Caki2 (cell line): ENCODE results near the gene ZNF761. TPM values are rescaled to one million over a fixed set of nuclear protein-coding genes. Genes with fewer than 3 reads are reported as not detected.
"Not testable (repeated sequence)": the region's sequence is repeated elsewhere in the genome, so short reads cannot be mapped to it uniquely, and the experiment has no call there.

Experiments used
- DNase-seq: peaks from one replicate; pipeline ENCODE4 v3.0.0-alpha.2; 2015; ENCODE audit warnings: low read depth
- in situ Hi-C: cut with HindIII; loops from 2 replicates; pipeline ENCODE4 v1.10.0; 2016; ENCODE audit warnings: low sequenced_read_pairs, low pct_unique_long_range_greater_than_20kb, mixed read lengths
- total RNA-seq: library from RNA; depleted of rRNA; stranded (reverse); fragments of >200 nt; shearing (Covaris generic); gene quantifications from 2 replicates; pipeline ENCODE4 v1.2.3, GENCODE V29; 2014; ENCODE audit warnings: low replicate concordance; rRNA removed

Gene ZNF761
- 6.8 and 9.9 TPM in 2 replicates for total RNA-seq

GRCh38 chr19:53431399-53432087 lies at the start of gene ZNF761:
ZNF761 (plus strand) TSS chr19:53431984; CDS start chr19:53447269, 15,285 bp downstream.
- DNase-seq: peak; percentile 87
- in situ Hi-C loops: no loop called here

DNA sequence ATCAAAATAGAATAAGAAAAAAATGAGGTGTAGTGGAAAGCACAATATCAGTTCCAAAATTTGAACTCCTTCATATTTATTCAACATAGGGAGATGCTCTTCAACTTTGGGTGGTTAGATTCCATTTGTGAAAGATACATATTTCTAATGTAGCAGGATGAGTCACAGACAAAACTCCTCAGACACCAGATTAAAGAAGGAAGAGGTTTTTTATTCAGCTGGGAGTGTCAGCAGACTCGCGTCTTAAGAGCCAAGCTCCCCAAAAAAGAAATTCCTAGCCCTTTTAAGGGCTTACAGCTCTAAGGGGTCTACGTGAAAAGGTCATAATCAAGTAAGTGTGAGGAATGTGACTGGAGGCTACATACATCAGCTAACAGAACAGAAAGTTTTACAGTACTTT lies 43.6 kb upstream of the ZNF761 start:
- no peak for DNase-seq
- in situ Hi-C loops: no loop called here

GRCh38 chr19:53388904-53389303 lies 42.9 kb upstream of the ZNF761 start:
- no peak for DNase-seq
- in situ Hi-C loops: no loop called here

DNA sequence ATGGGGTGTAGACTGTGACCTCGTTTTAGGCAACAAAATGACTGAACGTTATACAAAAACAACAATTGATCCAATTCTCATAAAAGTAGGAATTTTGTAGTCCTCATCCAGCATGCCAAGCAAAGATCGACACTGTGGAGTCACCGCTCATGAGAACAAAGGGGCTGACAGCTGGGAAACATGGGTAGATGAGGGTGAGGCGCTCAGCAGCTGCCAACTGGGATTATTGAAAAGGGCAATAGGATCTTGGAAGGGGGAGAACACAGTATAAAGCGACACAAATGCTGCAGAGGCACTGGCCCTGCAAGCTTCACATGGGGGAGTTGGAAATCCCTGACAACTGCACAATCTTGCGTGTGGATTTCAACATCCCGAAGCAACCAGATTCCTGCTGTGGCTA lies 42.2 kb upstream of the ZNF761 start:
- in situ Hi-C loops: no loop called here
- DNase-seq: no peak

DNA sequence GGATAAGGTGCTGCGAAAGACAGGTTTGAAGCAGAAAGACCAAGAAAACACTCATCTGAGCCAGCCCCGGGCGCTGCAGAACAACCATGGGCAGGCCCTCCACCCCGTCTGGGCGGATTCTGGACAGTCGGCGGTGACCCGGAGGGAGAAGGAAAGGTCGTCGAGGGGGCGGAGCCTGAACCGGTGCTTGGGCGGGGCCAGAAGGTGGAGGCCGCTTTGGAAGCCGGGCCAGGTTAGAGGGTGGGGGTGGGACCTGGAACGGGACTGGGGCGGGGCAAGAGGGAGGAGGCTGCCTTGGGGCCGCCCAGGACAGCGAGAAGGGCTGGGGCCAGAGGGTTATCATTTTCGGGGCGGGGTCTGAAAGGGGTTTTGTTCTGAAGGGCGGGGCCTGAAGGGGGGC lies 41.8 kb upstream of the ZNF761 start:
- no peak for DNase-seq
- in situ Hi-C loops: no loop called here

DNA sequence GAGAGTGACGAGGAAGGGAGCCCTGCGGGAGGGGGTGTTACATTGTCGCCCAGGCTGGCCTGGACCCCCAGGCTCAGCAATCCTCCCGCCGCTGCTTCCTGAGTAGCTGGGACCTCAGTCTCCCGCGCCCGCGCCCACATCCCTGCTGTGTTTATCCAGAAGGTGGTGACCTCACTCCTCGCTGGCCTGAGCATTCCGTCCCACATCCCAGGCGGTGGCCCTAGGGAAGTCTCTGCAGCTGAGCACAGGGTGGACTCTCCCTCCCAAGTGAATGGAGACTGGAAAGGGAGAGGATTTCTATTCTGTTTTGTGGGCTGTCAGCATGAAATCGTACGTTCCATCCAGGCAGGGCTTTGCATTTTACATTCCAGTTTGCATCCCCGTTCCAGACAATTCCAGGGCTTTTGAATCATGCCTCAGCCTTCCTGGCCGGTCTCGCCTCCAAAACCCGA lies 37.2 kb upstream of the ZNF761 start:
- in situ Hi-C loops: no loop called here
- no peak for DNase-seq

DNA sequence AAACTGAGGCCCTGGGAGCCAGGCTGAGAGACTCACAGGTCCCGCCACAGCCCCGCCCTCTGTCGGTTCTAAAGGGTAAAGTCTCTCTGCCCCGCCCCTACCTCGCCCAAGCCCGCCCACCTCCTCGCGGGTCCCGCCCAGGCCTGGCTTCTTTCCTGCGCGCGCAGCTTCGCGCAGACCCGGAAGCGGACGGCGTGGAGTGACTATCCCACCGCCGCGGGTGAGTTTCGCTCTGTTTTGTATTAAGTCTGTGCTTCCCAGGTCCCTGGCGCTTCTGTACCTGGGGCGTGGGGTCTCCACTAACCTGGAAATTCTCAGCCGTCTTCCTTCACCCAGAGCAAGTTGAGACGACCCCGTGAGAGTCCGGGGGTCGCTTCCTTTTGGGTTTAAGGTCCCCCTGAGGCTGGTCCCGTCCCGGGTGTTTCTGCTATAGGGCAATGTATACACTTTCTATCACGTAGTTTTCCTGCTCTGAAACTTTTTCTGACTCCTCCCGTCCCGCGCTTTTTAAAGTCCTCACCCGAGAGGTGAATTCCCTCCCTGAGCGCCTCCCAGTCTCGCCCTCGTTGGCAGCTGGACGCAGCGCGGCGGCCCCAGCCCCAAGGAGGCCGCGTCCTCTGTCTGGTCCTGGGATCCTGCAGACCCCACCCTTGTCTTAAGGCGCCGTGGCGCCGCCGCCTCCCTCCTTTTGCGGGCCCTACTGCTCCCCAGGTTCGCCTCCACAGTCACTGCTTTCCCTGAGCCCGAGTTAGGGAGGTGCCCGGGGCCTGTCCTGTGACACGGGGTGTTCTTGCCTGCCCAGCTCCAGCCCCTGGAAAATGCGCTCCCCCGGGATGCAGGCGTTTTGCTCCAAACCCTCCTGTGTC lies 36.6 kb upstream of the ZNF761 start, which contains the start of gene ZNF765:
Gene ZNF765, plus strand, starts transcription at position 176 of the 866 bp plus-strand sequence. CDS start 2,867 bp downstream, outside the sequence.
- DNase-seq: peak; percentile 78
- in situ Hi-C loops: no loop called here

DNA sequence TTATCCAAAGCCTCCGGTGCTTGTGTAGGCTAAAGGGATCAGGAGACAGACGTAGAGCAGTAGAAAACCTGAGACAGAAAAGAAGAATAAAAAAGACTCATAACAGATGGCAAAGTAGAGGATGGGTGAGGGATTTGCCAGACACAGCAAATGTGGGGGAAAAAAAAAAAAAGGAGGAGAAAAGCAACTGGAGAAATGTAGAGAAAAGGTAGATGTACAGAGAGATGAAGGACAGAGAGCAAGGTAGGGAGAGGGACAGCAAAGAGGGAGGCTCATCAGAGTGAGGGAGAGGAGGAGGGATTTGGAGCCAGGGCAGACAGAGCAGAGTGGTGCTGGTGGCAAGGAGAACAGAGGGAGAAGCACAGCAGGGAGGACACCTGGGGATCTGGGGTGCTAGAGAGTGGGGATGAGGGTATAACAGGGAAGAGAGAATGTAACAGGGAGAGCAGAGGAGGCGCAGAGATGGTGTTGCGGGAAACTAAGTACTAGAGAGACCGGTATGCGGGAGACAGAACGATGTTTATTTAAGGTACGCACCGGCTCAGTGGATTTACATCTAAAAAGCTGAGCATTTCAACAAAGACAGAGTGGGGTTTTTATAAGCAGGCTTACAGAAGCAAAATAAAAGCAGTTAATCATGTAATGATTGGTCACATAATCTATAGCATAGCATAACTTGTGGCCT lies 35.8 kb upstream of the ZNF761 start:
- peak; percentile 15 for DNase-seq
- in situ Hi-C loops: not testable (repeated sequence)

DNA sequence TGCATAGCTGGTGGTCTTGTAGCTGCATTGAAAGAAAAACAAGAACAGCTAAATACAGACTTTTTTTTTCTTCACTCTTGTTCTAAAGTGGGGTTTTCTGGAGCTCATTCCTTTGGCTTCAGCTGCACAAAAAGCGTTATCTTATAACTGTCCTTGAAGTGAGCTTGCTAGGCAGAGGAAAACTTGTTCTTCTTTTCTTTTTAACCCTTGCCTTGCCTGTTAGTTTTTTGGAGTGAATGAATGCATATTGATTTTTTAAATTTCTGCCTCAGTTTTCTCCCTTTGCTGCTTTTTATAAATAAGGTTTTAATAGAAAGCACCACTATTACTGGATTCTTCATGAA lies 35.3 kb upstream of the ZNF761 start:
- in situ Hi-C loops: no loop called here
- DNase-seq: no peak

DNA sequence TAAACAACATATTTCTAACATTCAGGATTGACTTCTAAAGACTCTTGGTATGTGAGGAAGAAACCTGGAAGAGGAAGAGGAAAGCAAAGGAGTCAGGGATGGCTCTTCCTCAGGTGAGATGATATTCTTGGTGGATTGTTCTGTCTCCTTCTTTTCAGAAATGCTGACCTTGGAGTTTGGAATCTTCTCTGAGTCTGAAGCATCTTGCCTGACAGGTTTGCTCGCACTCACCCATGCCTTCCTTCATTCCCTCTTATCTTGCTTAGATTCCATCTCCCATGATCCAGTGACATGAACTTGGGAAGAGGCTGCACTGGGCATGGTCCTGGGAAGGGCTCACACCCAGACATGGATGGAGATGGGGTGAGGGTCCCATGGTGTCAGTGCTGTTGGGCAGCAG lies 33.9 kb upstream of the ZNF761 start:
- in situ Hi-C loops: not testable (repeated sequence)

DNA sequence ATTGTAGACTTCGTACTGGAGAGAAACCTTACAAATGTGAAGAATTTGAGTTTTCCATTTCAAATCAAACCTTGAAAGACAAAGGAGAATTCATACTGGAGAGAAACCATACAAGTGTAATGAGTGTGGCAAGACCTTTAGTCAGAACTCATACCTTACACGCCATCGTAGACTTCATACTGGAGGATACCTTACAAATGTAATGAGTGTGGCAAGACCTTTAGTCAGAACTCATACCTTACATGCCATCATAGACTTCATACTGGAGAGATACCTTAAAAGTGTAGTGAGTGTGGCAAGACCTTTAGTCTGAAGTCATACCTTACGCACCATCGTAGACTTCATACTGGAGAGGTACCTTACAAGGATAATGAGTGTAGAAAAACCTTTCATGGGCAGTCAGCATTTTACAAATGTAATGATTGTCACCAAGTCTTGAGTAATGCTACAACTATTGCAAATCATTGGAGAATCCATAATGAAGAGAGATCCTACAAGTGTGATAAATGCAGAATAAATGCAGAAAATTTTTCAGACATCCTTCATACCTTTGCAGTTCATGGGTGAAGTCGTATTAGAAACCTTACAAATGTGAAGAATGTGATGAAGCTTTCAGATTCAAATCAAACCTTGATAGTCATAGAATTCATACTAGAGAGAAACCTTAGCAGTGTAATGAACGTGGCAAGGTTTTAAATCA lies 22.1 kb upstream of the ZNF761 start:
- in situ Hi-C loops: no loop called here
- DNase-seq: no peak

More for the DNA sequence above, 33.9 kb upstream of the ZNF761 start:
- DNase-seq: not testable (repeated sequence)

GRCh38 chr19:53420520-53421315 lies 11.1 kb upstream of the ZNF761 start:
- DNase-seq, in situ Hi-C loops: not testable (repeated sequence)

DNA sequence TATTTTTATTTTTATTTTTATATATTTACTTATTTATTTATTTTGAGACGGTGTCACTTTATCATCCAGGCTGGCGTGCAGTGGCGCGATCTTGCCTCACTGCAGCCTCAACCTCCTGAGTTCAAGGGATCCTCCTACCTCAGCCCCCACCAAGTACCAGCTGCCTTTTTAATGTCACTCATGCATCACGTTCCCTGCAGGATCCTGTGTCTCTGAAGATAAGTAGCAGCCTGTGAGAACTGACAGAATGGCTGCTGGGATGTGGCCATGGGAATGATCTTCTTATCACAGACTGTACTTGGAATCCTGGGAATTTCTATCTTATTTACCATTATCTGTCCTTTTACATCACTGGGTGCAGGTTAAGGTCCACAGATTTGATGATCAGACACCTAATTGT lies 9.2 kb upstream of the ZNF761 start:
- in situ Hi-C loops: no loop called here
- no peak for DNase-seq

DNA sequence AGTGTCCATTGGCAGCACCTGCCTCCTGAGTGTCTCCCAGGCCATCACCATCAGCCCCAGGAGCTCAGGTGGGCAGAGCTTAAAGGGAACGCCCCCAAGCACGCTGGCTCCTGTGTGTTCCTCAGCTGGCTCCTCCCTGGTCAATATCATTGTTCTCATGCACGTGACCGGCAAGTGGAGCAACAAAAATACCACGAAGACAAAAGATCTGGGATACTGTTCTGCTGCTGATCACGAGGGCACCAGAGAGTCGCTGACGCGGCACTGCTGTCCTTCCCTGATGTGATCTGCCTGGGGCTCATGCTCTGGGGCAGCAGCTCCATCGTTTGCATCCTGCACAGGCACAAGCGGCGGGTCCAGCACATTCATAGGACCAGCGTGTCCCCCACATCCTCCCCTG lies 8.7 kb upstream of the ZNF761 start:
- DNase-seq, in situ Hi-C loops: not testable (repeated sequence)

DNA sequence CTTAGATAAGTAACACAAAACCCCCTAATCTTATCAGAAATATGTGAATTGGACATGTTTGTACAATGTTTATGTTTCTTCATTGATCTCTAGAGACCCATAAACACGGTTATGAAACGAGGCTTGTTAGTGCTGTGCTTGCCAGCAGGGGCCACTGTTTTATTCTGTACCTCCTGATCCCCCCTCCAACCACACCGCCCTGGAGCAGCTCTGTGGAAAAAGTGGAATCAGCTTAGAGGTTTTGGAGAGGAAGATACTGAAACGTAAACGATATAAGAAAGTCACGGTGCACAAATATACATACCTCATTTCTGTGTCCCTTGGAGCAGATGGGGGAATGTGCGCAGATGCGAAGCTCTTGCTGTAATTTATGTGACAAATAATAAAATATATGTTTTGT lies 8.1 kb upstream of the ZNF761 start:
- in situ Hi-C loops, DNase-seq: not testable (repeated sequence)

DNA sequence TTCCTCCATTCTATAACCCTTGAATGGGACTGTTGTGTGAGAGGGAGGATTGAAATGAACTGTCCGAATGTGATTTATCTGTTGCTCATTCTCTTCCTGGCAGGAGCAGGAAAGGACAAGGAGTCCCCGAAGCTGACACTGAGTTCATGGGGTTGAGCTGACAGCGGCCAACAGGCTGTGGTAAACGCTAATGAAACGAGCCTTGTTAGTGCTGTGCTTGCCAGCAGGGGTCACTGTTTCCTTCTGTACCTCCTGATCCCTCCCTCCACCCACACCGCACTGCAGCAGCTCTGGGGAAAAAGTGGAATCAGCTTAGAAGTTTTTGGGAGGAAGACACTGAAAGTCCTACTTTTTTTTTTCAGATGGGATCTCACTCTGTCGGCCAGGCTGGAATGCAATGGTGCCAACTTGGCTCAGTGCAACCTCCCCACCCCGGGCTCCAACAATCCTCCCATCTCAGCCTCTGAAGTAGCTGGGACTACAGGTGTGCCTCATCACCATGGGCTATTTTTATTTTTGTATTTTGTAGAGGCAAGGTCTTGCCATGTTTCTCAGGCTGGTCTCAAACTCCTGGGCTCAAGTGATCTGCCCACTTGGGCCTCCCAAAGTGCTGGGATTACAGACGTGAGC lies 6.7 kb upstream of the ZNF761 start:
- no peak for DNase-seq
- in situ Hi-C loops: no loop called here

DNA sequence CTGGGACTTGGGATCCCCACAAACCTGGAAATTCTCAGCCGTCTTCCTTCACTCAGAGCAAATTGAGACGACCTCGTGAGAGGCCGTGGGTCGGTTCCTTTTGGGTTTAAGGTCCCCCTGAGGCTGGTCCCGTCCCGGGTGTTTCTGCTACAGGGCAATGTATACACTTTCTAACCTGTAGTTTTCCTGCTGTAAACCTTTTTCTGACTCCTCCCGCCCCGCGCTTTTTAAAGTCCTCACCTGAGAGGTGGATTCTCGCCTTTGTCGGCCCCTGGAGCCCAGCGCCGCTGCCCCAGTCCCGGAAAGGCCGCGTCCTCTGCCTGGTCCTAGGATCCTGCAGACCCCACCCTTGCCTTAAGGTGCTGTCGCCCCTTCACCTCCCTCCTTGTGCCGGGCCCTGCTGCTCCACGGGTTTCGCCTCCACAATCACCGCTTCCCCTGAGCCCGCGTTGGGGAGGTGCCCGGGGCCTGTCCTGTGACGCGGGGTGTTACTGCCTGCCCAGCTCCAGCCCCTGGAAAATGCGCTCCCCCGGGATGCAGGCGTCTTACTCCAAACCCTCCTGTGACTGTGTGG lies 391 bp downstream of the ZNF761 start:
- in situ Hi-C loops: no loop called here
- no peak for DNase-seq
